ENCODE measurements around the gene PTTG2.

The PTTG2 gene

DNA sequence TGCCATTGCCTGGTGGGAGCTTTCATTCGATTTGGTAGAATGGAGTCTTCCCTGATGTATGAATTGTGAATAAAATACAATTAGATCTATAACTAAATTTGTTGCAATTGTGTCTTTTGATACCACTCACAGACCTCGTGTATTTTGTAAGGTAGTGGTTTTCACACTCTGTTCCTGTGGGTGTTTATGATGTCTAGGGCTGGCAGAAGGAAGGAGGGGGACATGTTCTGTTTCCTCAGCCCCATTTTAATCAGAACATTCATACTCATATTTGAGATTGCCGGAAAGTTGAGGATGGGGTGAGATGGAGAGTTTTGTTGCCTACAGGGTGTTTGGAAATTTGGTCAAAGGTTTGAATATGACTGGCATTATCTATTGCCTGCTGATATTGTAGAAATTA lies 42.9 kb downstream of the PTTG2 start:
- DNase-seq (ENCODE audit: insufficient read length): no peak
- no peak for FAIRE-seq
- TF ChIP-seq TAF1 (IDR thresholded peaks at IDR 0.05; ENCODE audit: borderline replicate concordance, low read depth, low read length) (no peak), POLR2A (IDR thresholded peaks at IDR 0.05; ENCODE audit: low read depth, low read length) (no peak), POLR2AphosphoS5 (IDR thresholded peaks at IDR 0.05; ENCODE audit: low read depth, low read length) (no peak)

DNA sequence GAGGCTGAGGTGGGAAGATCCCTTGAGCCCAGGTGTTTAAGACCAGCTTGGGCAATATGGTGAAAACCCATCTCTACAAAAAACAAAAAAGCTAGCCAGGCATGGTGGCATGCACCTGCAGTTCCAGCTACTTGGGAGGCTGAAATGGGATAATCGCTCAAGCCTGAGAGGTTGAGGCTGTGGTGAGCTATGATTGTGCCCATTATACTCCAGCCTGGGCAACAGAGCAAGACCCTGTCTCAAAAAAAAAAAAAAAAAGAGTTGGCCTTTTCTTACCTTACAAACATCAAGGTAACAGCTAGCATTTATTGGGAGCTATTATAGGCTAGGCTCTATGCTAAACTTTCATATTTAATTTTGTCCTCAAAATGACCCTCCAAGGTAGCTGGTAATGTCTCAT lies 43.4 kb downstream of the PTTG2 start:
- FAIRE-seq: no peak
- no peak for TF ChIP-seq TAF1 (IDR thresholded peaks at IDR 0.05; ENCODE audit: borderline replicate concordance, low read depth, low read length)
- no peak for TF ChIP-seq POLR2AphosphoS5 (IDR thresholded peaks at IDR 0.05; ENCODE audit: low read depth, low read length)
- TF ChIP-seq POLR2A (IDR thresholded peaks at IDR 0.05; ENCODE audit: low read depth, low read length): no peak
- DNase-seq (ENCODE audit: insufficient read length): no peak

DNA sequence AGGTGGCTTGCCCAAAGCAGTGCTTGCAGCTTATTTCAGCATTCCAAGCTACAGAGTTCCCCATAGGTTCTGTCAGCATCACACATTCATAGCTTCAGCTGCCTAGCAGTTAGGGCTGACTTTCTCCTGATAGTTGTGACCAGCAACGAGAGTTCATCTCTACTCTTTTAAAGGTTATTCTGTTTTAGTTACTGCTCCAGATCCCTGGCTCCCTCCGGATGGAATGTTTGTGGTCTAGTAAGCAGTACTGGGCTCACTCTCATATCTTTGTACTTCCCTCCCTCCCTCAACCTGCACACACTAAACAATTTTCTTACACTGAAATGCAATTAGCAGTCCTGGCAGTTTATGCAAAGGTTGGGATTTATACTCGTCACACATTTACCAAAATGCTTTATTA lies 43.9 kb downstream of the PTTG2 start:
- DNase-seq (ENCODE audit: insufficient read length): no peak
- no peak for FAIRE-seq

DNA sequence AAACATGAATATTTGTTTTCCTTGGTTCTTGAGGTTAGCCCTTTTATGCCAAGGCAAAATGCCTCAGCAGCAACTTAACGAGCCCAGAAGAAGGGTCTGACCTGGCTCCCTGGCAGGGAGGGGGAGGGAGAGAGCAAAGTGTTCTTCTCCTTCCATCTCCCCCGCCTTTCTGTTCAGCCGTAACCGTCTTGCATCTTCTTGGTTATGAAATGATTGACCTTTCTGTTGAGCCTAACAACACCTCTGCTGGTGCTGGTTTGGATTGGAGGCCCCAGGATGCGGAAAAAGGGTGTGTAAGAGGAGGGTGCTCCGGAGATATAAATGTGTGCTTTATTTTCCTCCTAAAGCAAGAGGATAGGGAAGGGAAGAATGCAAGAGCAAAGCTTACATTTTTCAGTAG lies 44.7 kb downstream of the PTTG2 start:
- DNase-seq (ENCODE audit: insufficient read length) (no peak), FAIRE-seq (no peak)
- no peak for TF ChIP-seq TAF1 (IDR thresholded peaks at IDR 0.05; ENCODE audit: borderline replicate concordance, low read depth, low read length)
- TF ChIP-seq POLR2A (IDR thresholded peaks at IDR 0.05; ENCODE audit: low read depth, low read length): no peak
- no peak for TF ChIP-seq POLR2AphosphoS5 (IDR thresholded peaks at IDR 0.05; ENCODE audit: low read depth, low read length)

More for the DNA sequence above, 43.9 kb downstream of the PTTG2 start:
- TF ChIP-seq TAF1 (IDR thresholded peaks at IDR 0.05; ENCODE audit: borderline replicate concordance, low read depth, low read length) (no peak), POLR2AphosphoS5 (IDR thresholded peaks at IDR 0.05; ENCODE audit: low read depth, low read length) (no peak), POLR2A (IDR thresholded peaks at IDR 0.05; ENCODE audit: low read depth, low read length) (no peak)

DNA sequence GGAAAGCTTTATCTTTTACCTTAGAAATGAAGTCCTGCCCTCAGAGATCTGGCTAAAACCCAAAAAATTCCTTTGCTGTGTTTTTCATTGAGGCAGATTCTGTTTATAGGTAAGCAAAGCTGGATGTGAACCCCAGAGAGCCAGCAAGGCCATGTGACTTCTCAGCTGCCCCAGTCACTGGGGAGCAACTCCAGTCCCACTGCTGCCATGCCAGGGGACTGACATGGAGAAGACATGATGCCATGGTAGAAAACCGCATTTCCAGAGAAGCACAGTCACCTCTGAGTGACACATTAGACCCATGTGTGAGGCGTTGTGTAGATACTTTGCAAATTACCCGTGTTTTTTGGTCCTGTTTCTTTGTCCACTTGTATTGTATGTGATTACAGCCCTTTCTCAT lies 45.4 kb downstream of the PTTG2 start:
- no peak for TF ChIP-seq POLR2A (IDR thresholded peaks at IDR 0.05; ENCODE audit: low read depth, low read length)
- no peak for TF ChIP-seq TAF1 (IDR thresholded peaks at IDR 0.05; ENCODE audit: borderline replicate concordance, low read depth, low read length)
- no peak for TF ChIP-seq POLR2AphosphoS5 (IDR thresholded peaks at IDR 0.05; ENCODE audit: low read depth, low read length)
- no peak for DNase-seq (ENCODE audit: insufficient read length)
- FAIRE-seq: no peak

DNA sequence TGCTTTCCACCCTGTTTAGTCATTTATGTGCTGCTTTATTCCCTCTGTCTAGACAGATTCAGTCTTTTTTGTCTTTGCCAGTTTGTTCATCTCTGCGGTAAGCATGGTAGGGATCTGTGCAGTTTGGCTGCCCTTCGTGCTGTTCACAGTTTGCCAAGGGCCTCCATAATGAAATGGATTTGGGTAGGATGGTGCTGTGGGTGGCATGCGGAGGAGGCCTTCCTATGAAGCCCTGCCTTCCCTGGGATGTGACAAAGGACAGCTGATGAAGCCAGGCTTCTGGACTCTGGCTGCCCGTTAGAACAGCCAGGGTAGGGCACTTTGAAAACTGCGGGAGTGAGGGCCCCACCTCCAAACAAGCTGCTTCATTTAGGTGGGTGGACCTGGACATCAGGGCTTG lies 47.4 kb downstream of the PTTG2 start:
- FAIRE-seq (no peak), DNase-seq (ENCODE audit: insufficient read length) (no peak)
- TF ChIP-seq TAF1 (IDR thresholded peaks at IDR 0.05; ENCODE audit: borderline replicate concordance, low read depth, low read length) (no peak), POLR2A (IDR thresholded peaks at IDR 0.05; ENCODE audit: low read depth, low read length) (no peak), POLR2AphosphoS5 (IDR thresholded peaks at IDR 0.05; ENCODE audit: low read depth, low read length) (no peak)

DNA sequence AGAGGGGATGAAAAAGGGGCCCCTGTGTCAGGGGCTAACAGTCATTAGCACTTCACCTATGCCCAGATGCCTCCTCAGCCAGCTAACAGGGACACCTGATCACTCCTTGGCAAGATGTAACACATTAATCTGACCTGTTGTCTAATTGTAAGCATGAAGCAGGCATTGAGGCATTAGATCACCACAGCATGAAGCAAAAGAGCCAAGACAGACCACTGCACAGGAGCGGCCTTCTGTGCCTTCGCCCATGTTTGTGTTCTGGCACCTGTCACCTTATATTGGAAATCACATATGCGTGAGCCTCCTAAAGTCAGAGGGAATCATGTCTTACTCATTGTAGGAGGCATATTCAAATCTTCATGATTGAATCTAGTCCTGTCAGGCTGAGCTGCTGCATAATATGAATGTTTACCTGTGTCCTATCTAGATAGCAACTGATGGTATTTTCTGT lies 48.4 kb downstream of the PTTG2 start:
- peak; percentile 69 for FAIRE-seq
- no peak for DNase-seq (ENCODE audit: insufficient read length)
- no peak for TF ChIP-seq TAF1 (IDR thresholded peaks at IDR 0.05; ENCODE audit: borderline replicate concordance, low read depth, low read length)
- no peak for TF ChIP-seq POLR2AphosphoS5 (IDR thresholded peaks at IDR 0.05; ENCODE audit: low read depth, low read length)
- no peak for TF ChIP-seq POLR2A (IDR thresholded peaks at IDR 0.05; ENCODE audit: low read depth, low read length)

DNA sequence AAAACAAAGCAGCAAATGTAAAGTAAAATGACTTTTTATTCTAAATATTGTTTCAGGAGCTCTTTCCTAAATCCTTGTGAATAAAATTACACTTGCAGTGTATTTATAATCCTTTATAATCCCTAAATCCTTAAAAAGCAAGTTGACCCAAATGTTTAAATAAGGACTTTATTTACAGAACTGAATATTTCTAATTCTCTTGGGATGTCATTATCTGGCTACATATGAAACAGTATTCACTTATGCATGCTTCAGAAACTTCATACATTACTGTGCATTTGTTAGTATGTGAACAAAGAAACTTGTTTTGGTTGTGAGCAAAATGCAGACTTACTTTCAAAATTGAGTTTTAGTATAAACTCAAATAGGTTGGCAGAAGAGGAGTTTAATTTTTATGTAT lies 49.2 kb downstream of the PTTG2 start:
- DNase-seq (ENCODE audit: insufficient read length) (no peak), FAIRE-seq (no peak)
- TF ChIP-seq TAF1 (IDR thresholded peaks at IDR 0.05; ENCODE audit: borderline replicate concordance, low read depth, low read length): no peak
- no peak for TF ChIP-seq POLR2A (IDR thresholded peaks at IDR 0.05; ENCODE audit: low read depth, low read length)
- no peak for TF ChIP-seq POLR2AphosphoS5 (IDR thresholded peaks at IDR 0.05; ENCODE audit: low read depth, low read length)

DNA sequence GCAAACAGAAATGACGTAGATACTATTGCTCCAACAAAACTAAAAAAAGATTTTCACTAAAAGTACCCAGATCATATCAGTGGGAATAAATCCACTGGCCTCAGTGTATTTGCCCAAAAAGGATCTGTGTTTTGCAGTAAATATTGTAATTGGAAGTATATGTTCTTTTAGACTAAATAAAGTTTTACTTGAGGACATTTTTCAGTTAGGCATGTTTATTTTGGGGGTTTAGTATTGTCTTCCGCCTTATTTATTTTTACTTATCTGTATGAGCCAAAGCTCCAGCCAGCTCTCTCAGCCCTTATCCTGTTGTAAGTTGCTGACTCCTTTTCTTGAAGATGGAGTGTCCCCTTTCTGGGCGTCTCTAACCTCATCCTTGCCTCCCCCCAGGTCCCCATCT lies 49.8 kb downstream of the PTTG2 start:
- DNase-seq (ENCODE audit: insufficient read length) (no peak), FAIRE-seq (no peak)
- TF ChIP-seq POLR2AphosphoS5 (IDR thresholded peaks at IDR 0.05; ENCODE audit: low read depth, low read length) (no peak), TAF1 (IDR thresholded peaks at IDR 0.05; ENCODE audit: borderline replicate concordance, low read depth, low read length) (no peak), POLR2A (IDR thresholded peaks at IDR 0.05; ENCODE audit: low read depth, low read length) (no peak)

Measured in GM12892 (cell line).